Liver (tissue), 9 donors: ENCODE measurements around the gene TMEM218. TPM values are rescaled to one million over a fixed set of nuclear protein-coding genes. Genes with fewer than 3 reads are reported as not detected.

Experiments
- DNase-seq: peaks from one replicate; pipeline ENCODE4 v3.0.0-alpha.2; 2017; ENCODE audit warnings: low spot score
- H3K27ac ChIP-seq, 2 donors: one replicate each; pipeline ENCODE4 v1.7.0; 2013; ENCODE audit warnings: inconsistent platforms in 2 of 2, low read length in 2 of 2, control low read depth in 1 of 2, low read depth in 1 of 2, mild to moderate bottlenecking in 1 of 2
- H3K27me3 ChIP-seq, 4 donors: one replicate each; pipeline versions ENCODE4 v1.6.1 to v1.7.0; 2013; ENCODE audit warnings: low read length in 3 of 4, inconsistent platforms in 1 of 4, mild to moderate bottlenecking in 1 of 4, moderate library complexity in 1 of 4; ENCODE audit not compliant: control insufficient read depth in 4 of 4, insufficient read depth in 4 of 4
- H3K36me3 ChIP-seq, 4 donors: one replicate each; pipeline versions ENCODE4 v1.6.1 to v1.7.0; 2013; ENCODE audit warnings: low read length in 3 of 4, mild to moderate bottlenecking in 3 of 4, low read depth in 1 of 4, moderate library complexity in 1 of 4; ENCODE audit not compliant: control insufficient read depth in 4 of 4, insufficient read depth in 3 of 4
- H3K4me1 ChIP-seq, 4 donors: one replicate each; pipeline versions ENCODE4 v1.6.1 to v1.7.0; 2013; ENCODE audit warnings: low read length in 3 of 4, mild to moderate bottlenecking in 3 of 4, moderate library complexity in 1 of 4; ENCODE audit not compliant: control insufficient read depth in 4 of 4, insufficient read depth in 4 of 4
- H3K4me3 ChIP-seq, 3 donors: one replicate each; pipeline versions ENCODE4 v1.6.1 to v1.7.0; 2013; ENCODE audit warnings: low read length in 3 of 3, control low read depth in 1 of 3, low read depth in 1 of 3, mild to moderate bottlenecking in 1 of 3
- H3K9ac ChIP-seq, 2 donors: one replicate each; pipeline ENCODE4 v1.7.0; 2013; ENCODE audit warnings: low read length in 2 of 2, mild to moderate bottlenecking in 2 of 2, moderate library complexity in 2 of 2, control low read depth in 1 of 2, low read depth in 1 of 2
- H3K9me3 ChIP-seq, 4 donors: one replicate each; pipeline versions ENCODE4 v1.6.1 to v1.7.0; 2013; ENCODE audit warnings: low read length in 3 of 4; ENCODE audit not compliant: control insufficient read depth in 4 of 4
- EGR1 ChIP-seq, 2 donors: IDR thresholded peaks; 2 replicates each; pipeline ENCODE4 v1.6.1; 2016 to 2018; ENCODE audit warnings: antibody characterized with exemption in 2 of 2, low read depth in 2 of 2
- FOXA1 ChIP-seq: IDR thresholded peaks from 2 replicates; pipeline ENCODE4 v1.6.1; 2016; ENCODE audit warnings: antibody characterized with exemption
- HNF4G ChIP-seq: IDR thresholded peaks from 2 replicates; pipeline ENCODE4 v1.6.1; 2016; ENCODE audit warnings: antibody characterized with exemption
- NR2F2 ChIP-seq: IDR thresholded peaks from 2 replicates; pipeline ENCODE4 v1.6.1; 2016; ENCODE audit warnings: antibody characterized with exemption
- RAD21 ChIP-seq, 2 donors: IDR thresholded peaks; 2 replicates each; pipeline ENCODE4 v1.6.1; 2016; ENCODE audit warnings: antibody characterized with exemption in 2 of 2, mild to moderate bottlenecking in 2 of 2
- RXRA ChIP-seq, 2 donors: IDR thresholded peaks; 2 replicates each; pipeline ENCODE4 v1.6.1; 2017 to 2018; ENCODE audit warnings: antibody characterized with exemption in 2 of 2, mild to moderate bottlenecking in 1 of 2
- SP1 ChIP-seq: IDR thresholded peaks from 2 replicates; pipeline ENCODE4 v1.6.1; 2018; ENCODE audit warnings: antibody characterized with exemption, mild to moderate bottlenecking
- TAF1 ChIP-seq: conservative IDR thresholded peaks from 2 replicates; pipeline ENCODE4 v1.6.1; 2016; ENCODE audit warnings: antibody characterized with exemption, mild to moderate bottlenecking
- YY1 ChIP-seq: IDR thresholded peaks from 2 replicates; pipeline ENCODE4 v1.6.1; 2016; ENCODE audit warnings: antibody characterized with exemption, mild to moderate bottlenecking
- WGBS: extraction: QIAGEN DNeasy Blood & Tissue Kit; methylation state at CpG from one replicate; pipeline ENCODE4 v1.1.7; 2013; 5-methylcytosine and 5-hydroxymethylcytosine counted together
- polyA plus RNA-seq, 2 donors: library from polyadenylated mRNA; stranded (reverse) in 1 of 2; unstranded in 1 of 2; fragments of 200-250 nt in 1 of 2; fragments of >200 nt in 1 of 2; fragmentation: Nextera tagmentation in 1 of 2; extraction: Ambion mirVana in 1 of 2; gene quantifications; one replicate each; pipeline versions ENCODE4 v1.2.1 to v1.2.3, GENCODE V29; 2013 to 2015
- total RNA-seq, 2 donors: library from RNA; depleted of rRNA; stranded (reverse); fragments of >200 nt; gene quantifications; one replicate each; pipeline ENCODE4 v1.2.3, GENCODE V29; 2014
- TF ChIP-seq, protein P1 (sequence below): IDR thresholded peaks from 2 replicates; pipeline ENCODE4 v1.6.1; 2016; ENCODE audit warnings: antibody characterized with exemption
- TF ChIP-seq, protein P2 (sequence below): fragments of 150-350 bp; IDR thresholded peaks from 2 replicates; pipeline ENCODE4 v1.5.1; 2017; ENCODE audit warnings: improper control_type of control experiment, low read depth, low read length; ENCODE audit not compliant: missing input control
- TF ChIP-seq, protein P3 (sequence below): IDR thresholded peaks from 2 replicates; pipeline ENCODE4 v1.6.1; 2016; ENCODE audit warnings: antibody characterized with exemption
- TF ChIP-seq, protein P4 (sequence below): IDR thresholded peaks from 2 replicates; pipeline ENCODE4 v1.6.1; 2016; ENCODE audit warnings: antibody characterized with exemption, mild to moderate bottlenecking
- TF ChIP-seq, protein P5 (sequence below): IDR thresholded peaks from 2 replicates; pipeline ENCODE4 v1.6.1; 2016; ENCODE audit warnings: antibody characterized with exemption
- donor health status: healthy.
- donor health status: healthy.
- donor health status: healthy.
- donor health status: healthy.
- donor health status: healthy.

The TMEM218 gene
- total and polyA plus RNA-seq, 4 donors, result 11.1 to 16.4 (median 14.1) TPM

DNA sequence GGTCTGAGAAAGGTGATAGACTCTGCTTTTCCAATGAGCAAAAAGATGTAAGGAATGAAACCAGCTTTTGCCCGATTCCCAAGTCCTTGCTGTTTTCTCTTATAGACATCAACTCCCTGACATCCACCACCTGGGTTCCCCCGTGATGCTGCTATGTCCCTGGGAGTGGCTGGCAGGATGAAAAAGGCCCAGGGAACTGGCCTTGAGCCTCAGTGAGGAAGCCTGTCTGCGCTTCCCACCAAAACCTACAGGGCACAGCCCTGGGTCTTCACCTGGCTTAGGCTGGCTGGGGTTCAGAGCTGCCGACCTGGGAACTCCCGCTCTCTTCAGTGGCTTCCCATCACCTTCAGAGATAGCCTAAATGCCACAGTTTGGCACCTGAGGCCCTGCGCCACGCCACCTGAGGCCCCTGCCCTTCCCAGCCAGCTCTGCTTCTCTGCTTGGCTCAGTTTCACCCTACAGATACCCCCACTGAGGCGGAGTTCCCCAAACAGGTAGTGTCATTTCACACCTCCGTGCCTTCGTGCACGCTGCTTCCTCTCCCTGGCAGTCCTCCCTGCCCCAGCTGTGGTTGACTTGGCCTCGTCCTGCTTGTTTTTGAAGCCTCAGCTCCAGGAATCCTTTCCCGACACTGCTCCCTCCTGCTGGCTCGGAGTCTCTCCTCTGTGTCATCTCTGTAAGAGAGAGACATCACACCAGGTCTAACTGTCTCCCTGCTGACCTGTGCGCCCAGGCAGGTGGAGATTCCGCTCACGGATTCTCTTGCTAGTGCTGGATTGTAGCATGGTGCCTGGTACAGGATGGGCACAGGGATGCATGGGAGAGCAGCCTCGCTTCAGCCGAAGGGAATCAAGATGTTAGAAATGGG lies 37.6 kb downstream of the TMEM218 start:
- 87% methylated on average over 19 of the region's 19 CpGs for WGBS
- H3K9ac ChIP-seq, result no peak overlapping the region
- no peaks in the 10 kb centered on the region for H3K36me3 ChIP-seq
- no peaks in the 10 kb centered on the region for H3K9me3 ChIP-seq
- no peak overlapping the region for H3K4me3 ChIP-seq
- DNase-seq, result no peak
- TF ChIP-seq YY1 (no peak), HNF4G (no peak), EGR1 (IDR thresholded peaks at IDR 0.05; ENCODE audit: low read depth in 2 of 2) (no peak), TAF1 (no peak), SP1 (no peak), FOXA1 (no peak)
- TF ChIP-seq, protein P1, sequence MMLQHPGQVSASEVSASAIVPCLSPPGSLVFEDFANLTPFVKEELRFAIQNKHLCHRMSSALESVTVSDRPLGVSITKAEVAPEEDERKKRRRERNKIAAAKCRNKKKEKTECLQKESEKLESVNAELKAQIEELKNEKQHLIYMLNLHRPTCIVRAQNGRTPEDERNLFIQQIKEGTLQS, result no peak
- H3K27me3 ChIP-seq, result no peaks in the 10 kb centered on the region
- H3K4me1 ChIP-seq, result peaks cover 0 to 3% (median 0%) of the 10 kb centered on the region in 4 donors
- H3K27ac ChIP-seq, result no peak overlapping the region

DNA sequence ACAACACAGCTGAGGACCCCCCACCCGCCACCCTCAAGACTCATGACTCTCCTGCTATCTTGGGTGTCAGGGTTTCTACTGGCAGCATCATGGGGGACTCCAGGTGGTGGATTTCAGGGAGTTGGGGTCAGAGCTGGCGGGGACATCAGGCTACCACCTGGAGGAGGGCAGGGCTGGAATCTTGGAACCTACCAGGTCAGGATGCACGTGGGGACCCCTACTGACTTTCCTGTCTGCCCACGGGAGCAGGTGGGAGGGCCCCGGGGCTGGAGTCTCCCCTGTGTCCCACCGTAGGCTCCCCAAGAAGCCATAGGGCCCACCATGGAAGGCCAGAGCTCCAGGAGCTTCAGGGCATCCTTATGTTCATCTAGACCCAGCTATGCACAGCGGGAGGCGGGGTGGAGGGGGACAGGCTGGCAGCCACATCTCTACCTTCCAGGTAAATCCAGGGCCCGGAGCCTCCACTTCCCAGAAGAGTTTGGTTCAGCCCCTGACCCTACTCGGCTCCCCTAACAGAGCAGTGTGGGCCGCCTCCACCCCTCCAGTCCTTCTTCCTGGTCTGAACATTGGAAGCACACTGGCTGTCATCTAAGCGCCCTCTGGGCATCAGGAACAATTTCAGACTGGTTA lies 38.4 kb downstream of the TMEM218 start:
- DNase-seq, result no peak
- Histone ChIP-seq H3K9me3 (no peaks in the 10 kb centered on the region), H3K27me3 (no peaks in the 10 kb centered on the region), H3K36me3 (no peaks in the 10 kb centered on the region), H3K9ac (no peak overlapping the region), H3K27ac (no peak overlapping the region), H3K4me1 (peaks cover 0 to 3% (median 0%) of the 10 kb centered on the region in 4 donors), H3K4me3 (no peak overlapping the region)
- TF ChIP-seq YY1, result no peak
- no peak for TF ChIP-seq RXRA (IDR thresholded peaks at IDR 0.05)
- TF ChIP-seq, protein P2, sequence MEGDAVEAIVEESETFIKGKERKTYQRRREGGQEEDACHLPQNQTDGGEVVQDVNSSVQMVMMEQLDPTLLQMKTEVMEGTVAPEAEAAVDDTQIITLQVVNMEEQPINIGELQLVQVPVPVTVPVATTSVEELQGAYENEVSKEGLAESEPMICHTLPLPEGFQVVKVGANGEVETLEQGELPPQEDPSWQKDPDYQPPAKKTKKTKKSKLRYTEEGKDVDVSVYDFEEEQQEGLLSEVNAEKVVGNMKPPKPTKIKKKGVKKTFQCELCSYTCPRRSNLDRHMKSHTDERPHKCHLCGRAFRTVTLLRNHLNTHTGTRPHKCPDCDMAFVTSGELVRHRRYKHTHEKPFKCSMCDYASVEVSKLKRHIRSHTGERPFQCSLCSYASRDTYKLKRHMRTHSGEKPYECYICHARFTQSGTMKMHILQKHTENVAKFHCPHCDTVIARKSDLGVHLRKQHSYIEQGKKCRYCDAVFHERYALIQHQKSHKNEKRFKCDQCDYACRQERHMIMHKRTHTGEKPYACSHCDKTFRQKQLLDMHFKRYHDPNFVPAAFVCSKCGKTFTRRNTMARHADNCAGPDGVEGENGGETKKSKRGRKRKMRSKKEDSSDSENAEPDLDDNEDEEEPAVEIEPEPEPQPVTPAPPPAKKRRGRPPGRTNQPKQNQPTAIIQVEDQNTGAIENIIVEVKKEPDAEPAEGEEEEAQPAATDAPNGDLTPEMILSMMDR, result no peak
- TF ChIP-seq, protein P3, sequence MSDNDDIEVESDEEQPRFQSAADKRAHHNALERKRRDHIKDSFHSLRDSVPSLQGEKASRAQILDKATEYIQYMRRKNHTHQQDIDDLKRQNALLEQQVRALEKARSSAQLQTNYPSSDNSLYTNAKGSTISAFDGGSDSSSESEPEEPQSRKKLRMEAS, result no peak
- TF ChIP-seq, protein P4, sequence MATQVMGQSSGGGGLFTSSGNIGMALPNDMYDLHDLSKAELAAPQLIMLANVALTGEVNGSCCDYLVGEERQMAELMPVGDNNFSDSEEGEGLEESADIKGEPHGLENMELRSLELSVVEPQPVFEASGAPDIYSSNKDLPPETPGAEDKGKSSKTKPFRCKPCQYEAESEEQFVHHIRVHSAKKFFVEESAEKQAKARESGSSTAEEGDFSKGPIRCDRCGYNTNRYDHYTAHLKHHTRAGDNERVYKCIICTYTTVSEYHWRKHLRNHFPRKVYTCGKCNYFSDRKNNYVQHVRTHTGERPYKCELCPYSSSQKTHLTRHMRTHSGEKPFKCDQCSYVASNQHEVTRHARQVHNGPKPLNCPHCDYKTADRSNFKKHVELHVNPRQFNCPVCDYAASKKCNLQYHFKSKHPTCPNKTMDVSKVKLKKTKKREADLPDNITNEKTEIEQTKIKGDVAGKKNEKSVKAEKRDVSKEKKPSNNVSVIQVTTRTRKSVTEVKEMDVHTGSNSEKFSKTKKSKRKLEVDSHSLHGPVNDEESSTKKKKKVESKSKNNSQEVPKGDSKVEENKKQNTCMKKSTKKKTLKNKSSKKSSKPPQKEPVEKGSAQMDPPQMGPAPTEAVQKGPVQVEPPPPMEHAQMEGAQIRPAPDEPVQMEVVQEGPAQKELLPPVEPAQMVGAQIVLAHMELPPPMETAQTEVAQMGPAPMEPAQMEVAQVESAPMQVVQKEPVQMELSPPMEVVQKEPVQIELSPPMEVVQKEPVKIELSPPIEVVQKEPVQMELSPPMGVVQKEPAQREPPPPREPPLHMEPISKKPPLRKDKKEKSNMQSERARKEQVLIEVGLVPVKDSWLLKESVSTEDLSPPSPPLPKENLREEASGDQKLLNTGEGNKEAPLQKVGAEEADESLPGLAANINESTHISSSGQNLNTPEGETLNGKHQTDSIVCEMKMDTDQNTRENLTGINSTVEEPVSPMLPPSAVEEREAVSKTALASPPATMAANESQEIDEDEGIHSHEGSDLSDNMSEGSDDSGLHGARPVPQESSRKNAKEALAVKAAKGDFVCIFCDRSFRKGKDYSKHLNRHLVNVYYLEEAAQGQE, result no peak
- TF ChIP-seq RAD21 (IDR thresholded peaks at IDR 0.05), result no peak
- TF ChIP-seq, protein P1, result no peak
- no peak for TF ChIP-seq EGR1 (IDR thresholded peaks at IDR 0.05; ENCODE audit: low read depth in 2 of 2)
- TF ChIP-seq NR2F2, result no peak
- TF ChIP-seq HNF4G, result no peak
- TF ChIP-seq, protein P5, sequence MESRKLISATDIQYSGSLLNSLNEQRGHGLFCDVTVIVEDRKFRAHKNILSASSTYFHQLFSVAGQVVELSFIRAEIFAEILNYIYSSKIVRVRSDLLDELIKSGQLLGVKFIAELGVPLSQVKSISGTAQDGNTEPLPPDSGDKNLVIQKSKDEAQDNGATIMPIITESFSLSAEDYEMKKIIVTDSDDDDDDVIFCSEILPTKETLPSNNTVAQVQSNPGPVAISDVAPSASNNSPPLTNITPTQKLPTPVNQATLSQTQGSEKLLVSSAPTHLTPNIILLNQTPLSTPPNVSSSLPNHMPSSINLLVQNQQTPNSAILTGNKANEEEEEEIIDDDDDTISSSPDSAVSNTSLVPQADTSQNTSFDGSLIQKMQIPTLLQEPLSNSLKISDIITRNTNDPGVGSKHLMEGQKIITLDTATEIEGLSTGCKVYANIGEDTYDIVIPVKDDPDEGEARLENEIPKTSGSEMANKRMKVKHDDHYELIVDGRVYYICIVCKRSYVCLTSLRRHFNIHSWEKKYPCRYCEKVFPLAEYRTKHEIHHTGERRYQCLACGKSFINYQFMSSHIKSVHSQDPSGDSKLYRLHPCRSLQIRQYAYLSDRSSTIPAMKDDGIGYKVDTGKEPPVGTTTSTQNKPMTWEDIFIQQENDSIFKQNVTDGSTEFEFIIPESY, result no peak
- 94% methylated on average over 12 of the region's 12 CpGs for WGBS
